Osteocyte (in vitro differentiated cells): ENCODE data around the gene AGAP2. TPM values are rescaled to one million over a fixed set of nuclear protein-coding genes. Genes with fewer than 3 reads are reported as not detected.

Experiments
- DNase-seq: peaks from one replicate; pipeline ENCODE4 v3.0.0; 2021; ENCODE audit warnings: mixed read lengths; ENCODE audit not compliant: unreplicated experiment; ENCODE audit errors: extremely low spot score
- H3K27ac Mint-ChIP-seq: one replicate; pipeline ENCODE4 v1.8.0; 2021; ENCODE audit warnings: mild to moderate bottlenecking, mixed read lengths; ENCODE audit not compliant: unreplicated experiment
- H3K27me3 Mint-ChIP-seq: one replicate; pipeline ENCODE4 v1.8.0; 2021; ENCODE audit warnings: mixed read lengths; ENCODE audit not compliant: unreplicated experiment
- H3K36me3 Mint-ChIP-seq: one replicate; pipeline ENCODE4 v1.8.0; 2021; ENCODE audit warnings: mixed read lengths; ENCODE audit not compliant: unreplicated experiment
- H3K4me1 Mint-ChIP-seq: one replicate; pipeline ENCODE4 v1.8.0; 2021; ENCODE audit warnings: mixed read lengths; ENCODE audit not compliant: unreplicated experiment
- H3K4me3 Mint-ChIP-seq: one replicate; pipeline ENCODE4 v1.8.0; 2021; ENCODE audit warnings: mild to moderate bottlenecking, moderate library complexity, mixed read lengths; ENCODE audit not compliant: unreplicated experiment
- H3K9me3 Mint-ChIP-seq: one replicate; pipeline ENCODE4 v1.8.0; 2021; ENCODE audit warnings: mixed read lengths; ENCODE audit not compliant: unreplicated experiment
- total RNA-seq: library from RNA; stranded (reverse); gene quantifications from 2 replicates; pipeline ENCODE4 v1.2.1, GENCODE V29; 2021
- TF ChIP-seq, protein P1 (sequence below): fragments of 200-600 bp; sonication (generic); IDR thresholded peaks from 2 replicates; pipeline ENCODE4 v1.5.0; 2021; ENCODE audit warnings: antibody characterized with exemption, mild to moderate bottlenecking, moderate library complexity

Gene AGAP2
- total RNA-seq, 1 donor from 2014 or later: 2.6 TPM

DNA sequence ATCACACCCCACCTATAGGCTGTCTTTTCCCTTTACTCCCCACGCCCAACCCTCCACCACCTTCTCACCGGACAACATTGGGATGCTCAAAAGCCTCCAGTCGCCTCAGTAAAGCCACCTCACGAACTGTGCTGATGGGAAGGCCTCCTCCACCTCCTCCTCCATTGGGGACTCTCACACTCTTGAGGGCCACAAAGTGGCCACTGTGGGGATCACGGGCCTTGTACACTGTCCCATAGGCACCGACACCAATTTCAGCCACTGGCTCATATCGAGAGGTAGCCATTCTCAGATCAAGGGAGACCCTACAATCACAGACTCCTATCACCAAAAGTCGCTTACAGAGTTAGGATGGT lies 12.9 kb upstream of the AGAP2 start:
- H3K4me1 Mint-ChIP-seq: peaks cover 35% of the 10 kb centered on the region
- H3K4me3 Mint-ChIP-seq: peak overlapping the region; percentile 94
- no peaks in the 10 kb centered on the region for H3K9me3 Mint-ChIP-seq
- no peaks in the 10 kb centered on the region for H3K27me3 Mint-ChIP-seq
- H3K36me3 Mint-ChIP-seq: peaks cover 27% of the 10 kb centered on the region
- TF ChIP-seq, protein P1, sequence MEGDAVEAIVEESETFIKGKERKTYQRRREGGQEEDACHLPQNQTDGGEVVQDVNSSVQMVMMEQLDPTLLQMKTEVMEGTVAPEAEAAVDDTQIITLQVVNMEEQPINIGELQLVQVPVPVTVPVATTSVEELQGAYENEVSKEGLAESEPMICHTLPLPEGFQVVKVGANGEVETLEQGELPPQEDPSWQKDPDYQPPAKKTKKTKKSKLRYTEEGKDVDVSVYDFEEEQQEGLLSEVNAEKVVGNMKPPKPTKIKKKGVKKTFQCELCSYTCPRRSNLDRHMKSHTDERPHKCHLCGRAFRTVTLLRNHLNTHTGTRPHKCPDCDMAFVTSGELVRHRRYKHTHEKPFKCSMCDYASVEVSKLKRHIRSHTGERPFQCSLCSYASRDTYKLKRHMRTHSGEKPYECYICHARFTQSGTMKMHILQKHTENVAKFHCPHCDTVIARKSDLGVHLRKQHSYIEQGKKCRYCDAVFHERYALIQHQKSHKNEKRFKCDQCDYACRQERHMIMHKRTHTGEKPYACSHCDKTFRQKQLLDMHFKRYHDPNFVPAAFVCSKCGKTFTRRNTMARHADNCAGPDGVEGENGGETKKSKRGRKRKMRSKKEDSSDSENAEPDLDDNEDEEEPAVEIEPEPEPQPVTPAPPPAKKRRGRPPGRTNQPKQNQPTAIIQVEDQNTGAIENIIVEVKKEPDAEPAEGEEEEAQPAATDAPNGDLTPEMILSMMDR: no peak
- H3K27ac Mint-ChIP-seq: peak overlapping the region; percentile 93
- no peak for DNase-seq

GRCh38 chr12:57750561-57751431 lies 12.3 kb upstream of the AGAP2 start:
- H3K4me3 Mint-ChIP-seq: peak overlapping the region; percentile 94
- DNase-seq: no peak
- TF ChIP-seq, protein P1: no peak
- H3K36me3 Mint-ChIP-seq: peaks cover 30% of the 10 kb centered on the region
- H3K27me3 Mint-ChIP-seq: no peaks in the 10 kb centered on the region
- no peaks in the 10 kb centered on the region for H3K9me3 Mint-ChIP-seq
- H3K4me1 Mint-ChIP-seq: peaks cover 37% of the 10 kb centered on the region
- peak overlapping the region; percentile 93 for H3K27ac Mint-ChIP-seq

DNA sequence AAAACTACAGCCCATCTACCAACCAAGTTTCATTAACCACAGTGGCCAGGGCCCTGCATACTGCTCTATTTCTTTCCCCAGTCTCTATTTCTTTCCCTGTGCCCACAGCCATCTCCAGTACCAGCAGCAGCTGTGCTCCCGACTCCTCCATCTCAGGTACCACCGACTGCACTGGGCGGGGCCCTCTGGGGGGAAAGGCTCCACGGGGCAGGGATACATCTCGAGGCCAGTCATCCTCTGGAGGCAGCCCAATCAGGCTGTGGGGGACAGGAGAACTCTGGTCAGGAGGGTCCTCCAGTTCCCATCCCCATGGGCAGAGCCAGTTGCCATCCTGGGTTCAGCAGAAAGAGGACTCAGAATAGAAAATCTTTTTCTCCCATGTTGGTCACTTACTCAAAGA lies 10.5 kb upstream of the AGAP2 start:
- Mint-ChIP-seq H3K27me3 (no peaks in the 10 kb centered on the region), H3K27ac (no peak overlapping the region), H3K4me3 (no peak overlapping the region), H3K36me3 (peaks cover 30% of the 10 kb centered on the region), H3K9me3 (no peaks in the 10 kb centered on the region), H3K4me1 (peaks cover 38% of the 10 kb centered on the region)
- TF ChIP-seq, protein P1: no peak
- DNase-seq: no peak

- H3K4me3 Mint-ChIP-seq: peak overlapping the region; percentile 97
- H3K27ac Mint-ChIP-seq: peak overlapping the region; percentile 100
- H3K36me3 Mint-ChIP-seq: peaks cover 28% of the 10 kb centered on the region
- H3K4me1 Mint-ChIP-seq: peaks cover 24% of the 10 kb centered on the region
- no peaks in the 10 kb centered on the region for H3K9me3 Mint-ChIP-seq
- H3K27me3 Mint-ChIP-seq: peaks cover 15% of the 10 kb centered on the region
- TF ChIP-seq, protein P1: no peak
- no peak for DNase-seq
Measured at GRCh38 chr12:57746025-57746424, 7.5 kb upstream of the AGAP2 start.

DNA sequence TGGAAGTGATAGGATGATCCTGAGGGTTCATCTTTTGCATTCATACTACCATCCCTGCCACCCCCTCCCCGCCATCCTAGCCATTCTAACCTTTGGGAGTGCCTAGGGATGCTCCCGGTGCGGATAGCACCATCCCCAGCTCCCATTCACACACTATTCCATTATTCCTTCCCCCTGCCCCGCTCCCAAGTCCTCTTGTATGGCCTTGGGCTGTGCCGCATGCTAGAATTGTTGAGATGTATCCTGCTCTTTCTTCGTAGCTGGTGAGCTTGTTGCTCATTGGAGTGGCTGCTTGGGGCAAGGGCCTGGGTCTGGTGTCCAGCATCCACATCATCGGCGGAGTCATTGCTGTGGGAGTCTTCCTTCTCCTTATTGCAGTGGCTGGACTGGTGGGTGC lies 6.9 kb upstream of the AGAP2 start:
- H3K36me3 Mint-ChIP-seq: peaks cover 25% of the 10 kb centered on the region
- TF ChIP-seq, protein P1: no peak
- H3K9me3 Mint-ChIP-seq: no peaks in the 10 kb centered on the region
- peak overlapping the region; percentile 97 for H3K4me3 Mint-ChIP-seq
- DNase-seq: no peak
- H3K4me1 Mint-ChIP-seq: peaks cover 19% of the 10 kb centered on the region
- H3K27me3 Mint-ChIP-seq: peaks cover 20% of the 10 kb centered on the region
- H3K27ac Mint-ChIP-seq: peak overlapping the region; percentile 100
